Mucosa of descending colon (tissue), 3 donors: Measurements from ENCODE around the gene TSPAN18. TPM values are rescaled to one million over a fixed set of nuclear protein-coding genes. Genes with fewer than 3 reads are reported as not detected.

Source experiments
- ATAC-seq: fragments of 200-7000 bp; cut with Tn5 transposase; one replicate; pipeline ENCODE4 v1.9.1; 2020; ENCODE audit warnings: mild to moderate bottlenecking, moderate library complexity
- DNase-seq, 3 donors: peaks; one replicate each; pipeline ENCODE4 v3.0.0-alpha.2; 2020
- H3K36me3 ChIP-seq: fragments of 200-600 bp; one replicate; pipeline ENCODE4 v1.8.0; 2021; ENCODE audit warnings: low read depth, mild to moderate bottlenecking
- H3K4me1 ChIP-seq: fragments of 200-600 bp; one replicate; pipeline ENCODE4 v1.8.0; 2021; ENCODE audit warnings: low read depth, mild to moderate bottlenecking
- H3K4me3 ChIP-seq: fragments of 200-600 bp; one replicate; pipeline ENCODE4 v1.8.0; 2021; ENCODE audit warnings: mild to moderate bottlenecking
- H3K9me3 ChIP-seq: fragments of 200-600 bp; one replicate; pipeline ENCODE4 v1.8.0; 2021; ENCODE audit warnings: mild to moderate bottlenecking
- CTCF ChIP-seq: fragments of 200-600 bp; IDR thresholded peaks from one replicate; pipeline ENCODE4 v1.8.0; 2022; ENCODE audit warnings: antibody characterized with exemption, mild to moderate bottlenecking
- intact Hi-C, 2 donors: fragments of 100-400 bp; cut with DNase I in 1 of 2; cut with micrococcal nuclease in 1 of 2; formaldehyde crosslinking; loops; one replicate each; pipeline versions ENCODE4 v1.11.0 to v1.11.1; 2022; cut with DNase I, micrococcal nuclease
- total RNA-seq, 3 donors: library from RNA; stranded (reverse); fragmentation: NEBNext Ultra II Directional in 2 of 3; extraction: Animal tissue kit (Norgen Biotek cat#: 25700) in 2 of 3; gene quantifications; one replicate each; pipeline versions ENCODE4 v1.2.1 to v1.2.4, GENCODE V29; 2021 to 2023
- donor health status: DM: no; HTN: no; CAD: no; lungs with moderate emphysema.
- donor health status: DM: no; HTN: no; CAD: no.
- donor health status: DM: no; HTN: yes; CAD: no.

The TSPAN18 gene
- total RNA-seq, 3 donors from 2014 or later, result 3.6 to 63.2 (median 8.5) TPM

DNA sequence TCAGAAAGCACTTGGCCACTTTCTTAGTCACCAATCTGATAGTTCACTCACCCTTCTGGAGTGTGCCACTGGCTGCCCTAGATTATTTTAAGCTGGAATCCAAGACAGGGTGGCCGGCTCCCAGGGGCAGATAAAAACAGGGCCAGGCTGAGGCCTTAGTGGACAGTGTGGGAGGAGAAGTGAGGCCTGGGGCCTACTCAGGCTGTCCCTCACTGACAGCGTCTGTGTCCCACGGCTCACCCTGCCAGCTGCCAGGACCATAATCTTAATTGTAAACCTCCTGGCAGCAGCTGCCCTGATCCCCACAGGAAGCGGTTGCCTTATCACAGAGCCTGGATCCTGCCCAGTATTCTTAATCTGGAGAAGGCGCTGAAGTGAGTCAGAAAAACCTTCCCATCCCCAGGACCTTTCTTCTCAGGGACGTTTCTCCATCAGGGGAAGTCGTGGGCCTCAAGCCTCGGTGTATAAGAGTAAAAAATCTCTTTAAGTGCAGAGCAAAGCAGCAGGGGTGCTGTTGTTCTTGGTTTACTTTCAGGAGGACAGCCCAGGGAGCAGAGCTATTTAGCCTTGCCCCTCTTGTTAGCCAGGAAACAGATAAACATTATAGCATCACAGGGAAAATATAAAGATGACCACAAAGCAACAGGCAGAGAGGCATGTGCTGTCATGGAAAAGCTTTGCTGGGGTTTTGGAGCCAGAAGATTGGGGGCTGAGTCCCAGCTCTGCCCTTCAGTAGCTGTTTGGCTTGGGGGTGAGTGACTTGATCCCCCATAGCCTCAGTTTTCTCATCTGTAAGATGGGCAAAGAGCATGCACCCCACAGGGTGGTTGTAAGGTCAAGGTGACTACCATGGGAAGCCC lies 39.6 kb downstream of the TSPAN18 start:
- Histone ChIP-seq H3K4me1 (no peaks in the 10 kb centered on the region), H3K36me3 (no peaks in the 10 kb centered on the region), H3K4me3 (no peak overlapping the region), H3K9me3 (no peaks in the 10 kb centered on the region)
- DNase-seq (peak in 2 of 3 donors; percentile 17 to 39), ATAC-seq (peak; percentile 65)
- intact Hi-C loops, result no loop called here
- TF ChIP-seq CTCF, result no peak

DNA sequence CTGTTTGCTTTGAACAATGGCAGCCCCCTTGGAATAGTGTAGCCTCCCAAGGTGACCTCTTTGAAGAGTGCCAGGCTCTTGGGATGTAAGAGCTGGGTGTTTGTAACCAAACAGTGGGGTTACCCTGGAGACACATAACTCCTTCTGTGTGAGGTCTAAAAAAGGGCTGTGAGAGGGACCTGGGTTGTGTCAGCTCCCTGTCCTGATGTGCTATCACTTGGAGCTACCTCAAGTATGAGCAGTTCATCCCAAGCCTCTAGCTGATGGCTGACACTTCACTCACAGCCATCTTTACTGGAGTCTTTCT lies 40.2 kb downstream of the TSPAN18 start:
- ATAC-seq, result peak; percentile 20
- TF ChIP-seq CTCF, result no peak
- DNase-seq, result no peak
- intact Hi-C loops, result no loop called here
- Histone ChIP-seq H3K9me3 (no peaks in the 10 kb centered on the region), H3K4me3 (no peak overlapping the region), H3K36me3 (no peaks in the 10 kb centered on the region), H3K4me1 (no peaks in the 10 kb centered on the region)

GRCh38 chr11:44767421-44767820 lies 40.7 kb downstream of the TSPAN18 start:
- no peak for DNase-seq
- Histone ChIP-seq H3K9me3 (no peaks in the 10 kb centered on the region), H3K4me3 (no peak overlapping the region), H3K4me1 (no peaks in the 10 kb centered on the region), H3K36me3 (no peaks in the 10 kb centered on the region)
- no peak for ATAC-seq
- no peak for TF ChIP-seq CTCF
- intact Hi-C loops, result no loop called here

GRCh38 chr11:44770401-44770800 lies 43.6 kb downstream of the TSPAN18 start:
- ATAC-seq (no peak), DNase-seq (no peak)
- no peaks in the 10 kb centered on the region for H3K36me3 ChIP-seq
- H3K9me3 ChIP-seq, result no peaks in the 10 kb centered on the region
- no peak overlapping the region for H3K4me3 ChIP-seq
- no peak for TF ChIP-seq CTCF
- intact Hi-C loops, result no loop called here
- no peaks in the 10 kb centered on the region for H3K4me1 ChIP-seq

DNA sequence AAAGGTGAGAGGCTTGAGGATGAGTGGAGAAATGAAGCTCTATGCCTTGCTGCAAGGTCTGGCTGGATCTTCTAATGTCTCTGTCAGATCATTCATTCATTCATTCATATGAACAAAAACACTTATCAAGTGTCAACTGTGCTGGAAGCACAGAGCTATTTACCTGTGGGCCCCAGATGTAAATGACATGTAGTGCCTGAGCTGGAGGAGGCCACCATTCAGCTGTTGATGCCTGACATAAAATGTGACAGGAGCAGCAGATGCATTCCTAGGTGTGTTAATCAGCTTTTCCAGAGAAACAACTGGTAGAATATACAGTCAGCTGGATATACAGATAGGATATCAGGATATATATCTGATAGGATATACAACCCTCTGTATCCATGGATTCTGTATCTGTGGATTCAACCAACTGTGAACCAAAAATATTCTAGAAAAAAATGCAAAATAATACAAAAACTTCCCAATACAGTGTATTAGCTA lies 44.5 kb downstream of the TSPAN18 start:
- Histone ChIP-seq H3K4me3 (no peak overlapping the region), H3K4me1 (no peaks in the 10 kb centered on the region), H3K36me3 (no peaks in the 10 kb centered on the region), H3K9me3 (no peaks in the 10 kb centered on the region)
- ATAC-seq (no peak), DNase-seq (no peak)
- intact Hi-C loops, result no loop called here
- TF ChIP-seq CTCF, result no peak
